GM13977 (cell line): Measurements from ENCODE around the gene HPGDS.
"Not testable (repeated sequence)": the region's sequence is repeated elsewhere in the genome, so short reads cannot be mapped to it uniquely, and the experiment has no call there.

Experiments used
- DNase-seq: peaks from one replicate; pipeline ENCODE4 v3.0.0; 2012; ENCODE audit warnings: low spot score
- CTCF ChIP-seq: IDR thresholded peaks from 2 replicates; pipeline ENCODE4 v1.5.1; 2012; ENCODE audit warnings: mild to moderate bottlenecking, control low read depth; ENCODE audit not compliant: insufficient read depth; ENCODE audit errors: extremely low read depth, missing control alignments
- in situ Hi-C: fragments of 300-500 bp; cut with MboI; formaldehyde crosslinking; loops from one replicate; pipeline ENCODE4 v1.12.0; 2022; ENCODE audit warnings: low sequenced_read_pairs, low pct_unique_long_range_greater_than_20kb, mixed read lengths, inconsistent platforms; ENCODE audit not compliant: unreplicated experiment

Gene HPGDS

GRCh38 chr4:94342694-94343093 is at the start of gene HPGDS:
Gene HPGDS (minus strand): TSS chr4:94342836. CDS start chr4:94334629, 8,207 bp downstream.
- TF ChIP-seq CTCF, result no peak
- DNase-seq, result no peak
- in situ Hi-C loops, result no loop called here

- in situ Hi-C loops, result loop anchor here (25.0 kb wide), 1 partner anchor 604 kb away; no protein-coding TSS in a partner anchor
- peak; percentile 26 for DNase-seq
- peak; percentile 59 for TF ChIP-seq CTCF
Measured at GRCh38 chr4:94390804-94391410, 48.3 kb upstream of the HPGDS start.

- no peak for DNase-seq
- in situ Hi-C loops, result loop anchor here (25.0 kb wide), 1 partner anchor 602 kb away; no protein-coding TSS in a partner anchor
- TF ChIP-seq CTCF, result no peak
Measured at GRCh38 chr4:94389595-94390267, 47.1 kb upstream of the HPGDS start.

- DNase-seq, result not testable (repeated sequence)
Measured at GRCh38 chr4:94387965-94388364, 45.3 kb upstream of the HPGDS start.

GRCh38 chr4:94385452-94385851 is 42.8 kb upstream of the HPGDS start:
- in situ Hi-C loops, result loop anchor here (25.0 kb wide), 1 partner anchor 598 kb away; no protein-coding TSS in a partner anchor
- not testable (repeated sequence) for DNase-seq

More at GRCh38 chr4:94387965-94388364, 45.3 kb upstream of the HPGDS start:
- in situ Hi-C loops, result loop anchor here (25.0 kb wide), 1 partner anchor 601 kb away; no protein-coding TSS in a partner anchor

GRCh38 chr4:94382891-94383290 is 40.3 kb upstream of the HPGDS start:
- DNase-seq, result not testable (repeated sequence)
- in situ Hi-C loops, result loop anchor here (25.0 kb wide), 1 partner anchor 596 kb away; no protein-coding TSS in a partner anchor

- no peak for TF ChIP-seq CTCF
Measured at GRCh38 chr4:94378047-94378446, 35.4 kb upstream of the HPGDS start.

GRCh38 chr4:94377294-94377693 is 34.7 kb upstream of the HPGDS start:
- no peak for DNase-seq
- in situ Hi-C loops, result loop anchor here (25.0 kb wide), 1 partner anchor 590 kb away; no protein-coding TSS in a partner anchor
- no peak for TF ChIP-seq CTCF

More at GRCh38 chr4:94378047-94378446, 35.4 kb upstream of the HPGDS start:
- in situ Hi-C loops, result loop anchor here (25.0 kb wide), 1 partner anchor 591 kb away; no protein-coding TSS in a partner anchor
- DNase-seq, result no peak
